ENCODE data around the gene ATXN1. TPM values are rescaled to one million over a fixed set of nuclear protein-coding genes. Genes with fewer than 3 reads are reported as not detected.

ATXN1 gene
- total RNA-seq, 1 donor from 2014 or later, result 33.7 TPM

DNA sequence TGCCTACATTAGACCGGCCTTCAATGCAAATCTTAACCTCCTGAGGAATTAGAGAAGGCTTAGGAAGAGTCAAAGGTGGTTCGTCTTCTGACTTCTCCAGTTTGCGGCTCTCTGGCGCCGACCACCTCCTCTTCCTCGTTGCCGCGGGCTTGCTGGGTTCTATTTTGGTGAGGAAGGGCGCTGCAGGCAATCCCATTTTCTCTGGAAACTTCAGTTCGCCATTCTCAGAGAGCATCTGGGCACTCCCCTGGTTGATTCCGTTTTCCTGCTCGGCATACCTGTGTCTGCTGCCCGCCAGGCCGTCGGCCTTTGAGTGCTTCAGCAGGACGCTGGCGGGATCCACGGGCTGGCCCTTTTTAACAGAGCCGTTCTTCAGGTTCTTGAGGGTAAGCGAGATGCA lies 454.9 kb downstream of the ATXN1 start:
- Mint-ChIP-seq H3K27ac (no peak overlapping the region), H3K4me3 (no peak overlapping the region), H3K4me1 (ENCODE audit: unreplicated experiment) (peaks cover 12% of the 10 kb centered on the region), H3K9me3 (no peaks in the 10 kb centered on the region), H3K27me3 (no peaks in the 10 kb centered on the region), H3K36me3 (peaks cover 25% of the 10 kb centered on the region)
- no peak for DNase-seq (ENCODE audit: extremely low spot score, unreplicated experiment)
- TF ChIP-seq, protein P1, sequence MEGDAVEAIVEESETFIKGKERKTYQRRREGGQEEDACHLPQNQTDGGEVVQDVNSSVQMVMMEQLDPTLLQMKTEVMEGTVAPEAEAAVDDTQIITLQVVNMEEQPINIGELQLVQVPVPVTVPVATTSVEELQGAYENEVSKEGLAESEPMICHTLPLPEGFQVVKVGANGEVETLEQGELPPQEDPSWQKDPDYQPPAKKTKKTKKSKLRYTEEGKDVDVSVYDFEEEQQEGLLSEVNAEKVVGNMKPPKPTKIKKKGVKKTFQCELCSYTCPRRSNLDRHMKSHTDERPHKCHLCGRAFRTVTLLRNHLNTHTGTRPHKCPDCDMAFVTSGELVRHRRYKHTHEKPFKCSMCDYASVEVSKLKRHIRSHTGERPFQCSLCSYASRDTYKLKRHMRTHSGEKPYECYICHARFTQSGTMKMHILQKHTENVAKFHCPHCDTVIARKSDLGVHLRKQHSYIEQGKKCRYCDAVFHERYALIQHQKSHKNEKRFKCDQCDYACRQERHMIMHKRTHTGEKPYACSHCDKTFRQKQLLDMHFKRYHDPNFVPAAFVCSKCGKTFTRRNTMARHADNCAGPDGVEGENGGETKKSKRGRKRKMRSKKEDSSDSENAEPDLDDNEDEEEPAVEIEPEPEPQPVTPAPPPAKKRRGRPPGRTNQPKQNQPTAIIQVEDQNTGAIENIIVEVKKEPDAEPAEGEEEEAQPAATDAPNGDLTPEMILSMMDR (conservative IDR thresholded peaks at IDR 0.05), result no peak

GRCh38 chr6:16305788-16306187 lies 455.5 kb downstream of the ATXN1 start:
- no peaks in the 10 kb centered on the region for H3K9me3 Mint-ChIP-seq
- no peak overlapping the region for H3K27ac Mint-ChIP-seq
- H3K27me3 Mint-ChIP-seq, result no peaks in the 10 kb centered on the region
- TF ChIP-seq, protein P1 (conservative IDR thresholded peaks at IDR 0.05), result no peak
- H3K4me3 Mint-ChIP-seq, result no peak overlapping the region
- H3K36me3 Mint-ChIP-seq, result peaks cover 23% of the 10 kb centered on the region
- DNase-seq (ENCODE audit: extremely low spot score, unreplicated experiment), result no peak
- H3K4me1 Mint-ChIP-seq (ENCODE audit: unreplicated experiment), result peaks cover 12% of the 10 kb centered on the region

DNA sequence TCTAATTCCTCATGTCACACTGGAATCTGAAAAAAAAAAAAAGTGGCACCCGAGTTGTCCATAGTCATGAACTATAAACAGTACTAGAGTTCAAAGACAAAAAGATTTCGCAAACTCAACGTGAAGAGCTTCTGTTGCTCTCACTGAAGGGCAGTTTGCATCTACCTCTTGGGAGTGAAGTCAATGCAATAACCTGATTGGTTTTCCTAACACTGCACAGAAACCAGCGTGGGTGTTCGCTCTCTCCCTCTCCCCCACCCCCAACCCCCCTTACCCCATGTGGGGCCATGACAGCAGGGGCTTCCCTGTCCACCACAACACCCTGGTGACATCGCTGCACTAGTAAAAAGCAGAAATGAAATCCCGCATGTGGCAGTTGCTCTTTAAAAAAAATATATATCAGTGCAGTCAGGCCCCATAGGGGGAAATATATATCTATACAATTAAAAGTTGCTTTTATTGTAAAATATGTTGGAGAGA lies 456.0 kb downstream of the ATXN1 start:
- H3K27me3 Mint-ChIP-seq, result no peaks in the 10 kb centered on the region
- no peak overlapping the region for H3K4me3 Mint-ChIP-seq
- no peak overlapping the region for H3K27ac Mint-ChIP-seq
- H3K36me3 Mint-ChIP-seq, result peaks cover 23% of the 10 kb centered on the region
- H3K4me1 Mint-ChIP-seq (ENCODE audit: unreplicated experiment), result peaks cover 12% of the 10 kb centered on the region
- no peaks in the 10 kb centered on the region for H3K9me3 Mint-ChIP-seq
- TF ChIP-seq, protein P1 (conservative IDR thresholded peaks at IDR 0.05), result no peak
- DNase-seq (ENCODE audit: extremely low spot score, unreplicated experiment), result no peak

- DNase-seq (ENCODE audit: extremely low spot score, unreplicated experiment), result no peak
- no peak overlapping the region for H3K27ac Mint-ChIP-seq
- H3K4me3 Mint-ChIP-seq, result no peak overlapping the region
- H3K4me1 Mint-ChIP-seq (ENCODE audit: unreplicated experiment), result peaks cover 12% of the 10 kb centered on the region
- no peaks in the 10 kb centered on the region for H3K27me3 Mint-ChIP-seq
- H3K36me3 Mint-ChIP-seq, result peaks cover 20% of the 10 kb centered on the region
- no peaks in the 10 kb centered on the region for H3K9me3 Mint-ChIP-seq
- TF ChIP-seq, protein P1 (conservative IDR thresholded peaks at IDR 0.05), result no peak
Observed at GRCh38 chr6:16302721-16303552, 458.3 kb downstream of the ATXN1 start.

DNA sequence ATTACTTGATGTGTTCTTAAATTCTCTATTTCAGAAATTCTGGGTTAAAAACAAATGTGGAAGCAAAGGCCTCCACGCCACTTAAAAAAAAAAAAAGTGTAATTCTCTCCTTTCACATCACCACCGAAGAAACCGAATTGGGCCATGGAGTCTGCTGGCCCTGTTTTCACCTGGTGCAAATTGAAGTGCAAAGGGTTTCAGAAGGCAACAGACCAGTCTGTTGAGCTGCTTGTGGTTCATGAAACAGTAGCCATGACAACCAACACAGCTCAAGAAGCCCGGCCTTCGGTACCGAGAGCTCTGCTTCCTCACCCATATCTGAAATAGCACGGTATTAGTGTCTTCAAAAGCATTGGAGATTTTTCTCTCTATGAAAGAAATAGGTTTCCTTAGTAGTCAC lies 459.7 kb downstream of the ATXN1 start:
- DNase-seq (ENCODE audit: extremely low spot score, unreplicated experiment), result no peak
- no peaks in the 10 kb centered on the region for H3K27me3 Mint-ChIP-seq
- no peaks in the 10 kb centered on the region for H3K9me3 Mint-ChIP-seq
- no peak overlapping the region for H3K4me3 Mint-ChIP-seq
- TF ChIP-seq, protein P1 (conservative IDR thresholded peaks at IDR 0.05), result no peak
- H3K4me1 Mint-ChIP-seq (ENCODE audit: unreplicated experiment), result peaks cover 12% of the 10 kb centered on the region
- no peak overlapping the region for H3K27ac Mint-ChIP-seq
- peaks cover 14% of the 10 kb centered on the region for H3K36me3 Mint-ChIP-seq
